IPS-NIHi11 (cell line): Measurements from ENCODE around the gene SPSB3.

Source experiments
- DNase-seq: peaks from one replicate; pipeline ENCODE4 v3.0.0; 2012; ENCODE audit warnings: mixed read lengths, low spot score

The SPSB3 gene

DNA sequence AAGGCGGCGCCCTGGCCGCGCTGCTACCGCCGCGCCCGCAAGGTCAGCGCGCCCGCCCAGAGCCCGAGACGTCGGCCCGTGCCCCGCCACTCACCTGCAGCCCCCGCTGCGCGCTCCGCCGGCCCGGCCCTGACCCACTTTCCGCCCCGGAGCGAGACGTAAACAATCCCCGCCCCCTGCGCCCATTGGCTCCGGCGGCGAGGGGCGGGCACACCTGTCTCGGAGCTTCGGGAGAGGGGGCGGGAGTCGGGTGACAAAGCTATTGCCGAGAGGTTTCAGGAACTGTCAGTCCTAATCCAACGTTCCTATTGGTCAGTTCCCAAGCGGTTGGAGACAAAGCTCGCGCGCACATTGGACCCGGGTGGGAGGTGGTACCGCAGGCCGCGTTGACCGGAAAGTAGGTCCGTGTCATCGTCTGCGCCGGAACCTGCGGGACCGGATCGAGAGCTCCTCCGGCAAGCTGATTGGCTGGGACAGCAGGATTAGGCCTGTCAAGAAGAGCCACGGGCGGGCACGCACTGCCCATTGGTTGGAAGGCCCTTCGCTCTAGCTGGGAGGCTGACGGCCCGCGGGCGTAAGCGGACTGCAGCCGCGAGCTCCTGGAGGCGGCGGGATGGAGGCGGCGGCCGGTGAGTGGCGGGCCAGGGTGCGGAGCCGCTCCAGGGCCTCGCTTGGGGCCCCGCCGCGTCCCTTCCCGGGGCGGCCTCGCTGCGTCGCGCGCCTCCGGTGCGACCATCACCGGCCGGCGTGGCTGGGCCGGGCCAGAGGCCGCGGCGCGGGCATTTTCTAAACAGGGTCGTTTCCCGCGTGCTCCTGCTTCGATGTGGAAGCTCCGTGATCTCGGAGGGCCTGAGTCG, at the start of gene SPSB3, which contains the start of gene NUBP2:
Gene SPSB3 (minus strand): TSS at position 164 of the 857 bp plus-strand sequence. CDS start 1,088 bp downstream, outside the sequence.
Gene NUBP2 (plus strand): TSS at position 553 of the 857 bp plus-strand sequence. CDS start 61 bp downstream, at position 614.
- peak; percentile 97 for DNase-seq

DNA sequence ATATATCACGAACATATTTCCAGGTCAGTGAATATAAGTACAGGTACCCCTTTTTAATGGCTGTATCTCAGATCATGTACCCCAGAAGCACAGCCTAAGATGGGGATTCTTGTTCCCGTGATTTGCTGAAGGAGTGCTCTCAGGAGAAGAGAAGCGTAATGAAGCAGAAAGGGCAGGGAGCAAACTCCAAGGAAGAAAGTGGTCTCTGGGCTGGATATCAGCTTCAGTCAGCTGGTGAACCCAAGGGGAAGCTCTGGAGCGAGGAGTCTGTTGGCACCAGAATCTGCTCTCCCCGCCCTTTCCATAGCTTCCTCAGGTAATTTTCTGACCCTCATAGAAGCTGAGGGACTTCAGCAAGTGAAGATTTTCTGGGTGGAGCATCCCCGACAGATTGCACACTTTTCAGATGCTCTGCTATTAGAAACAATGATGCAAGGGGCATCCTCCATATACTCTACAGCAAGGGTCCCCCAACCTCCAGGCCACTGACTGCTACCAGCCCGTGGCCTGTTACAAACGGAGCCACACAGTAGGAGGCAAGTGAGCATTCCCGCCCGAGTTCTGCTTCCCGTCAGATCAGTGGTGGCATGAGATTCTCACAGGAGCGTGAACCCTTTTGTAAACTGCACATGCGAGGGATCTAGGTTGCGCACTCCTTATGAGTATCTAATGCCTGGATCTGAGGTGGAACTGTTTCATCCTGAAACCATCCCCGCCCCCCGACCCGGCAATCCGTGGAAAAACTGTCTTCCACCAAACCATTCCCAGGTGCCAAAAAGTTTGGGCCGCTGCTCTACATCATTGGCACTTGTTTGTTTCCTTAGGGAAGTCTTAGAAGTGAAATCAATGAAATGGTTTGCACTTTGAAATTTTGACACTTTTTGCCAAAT, 49.1 kb upstream of the SPSB3 start:
- DNase-seq, result no peak

DNA sequence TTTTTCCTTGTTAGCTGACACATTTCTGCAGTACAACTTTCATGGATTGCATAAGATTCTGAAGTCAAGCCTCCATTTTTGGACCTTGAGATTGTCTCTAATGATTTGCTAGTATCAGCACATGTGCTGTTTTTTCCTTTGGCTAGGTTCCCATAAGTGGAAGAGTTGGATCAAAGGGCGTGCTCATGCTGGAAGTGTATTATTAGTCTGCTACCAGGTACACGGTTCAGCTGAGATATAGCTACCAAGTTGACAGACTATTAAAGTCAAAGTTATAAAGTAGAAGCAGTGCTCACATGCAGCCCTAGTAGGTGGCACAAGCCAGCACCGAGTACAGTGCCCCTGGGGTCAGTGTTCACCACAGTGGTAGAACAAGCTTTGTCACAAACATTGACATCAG, 47.8 kb upstream of the SPSB3 start:
- no peak for DNase-seq

DNA sequence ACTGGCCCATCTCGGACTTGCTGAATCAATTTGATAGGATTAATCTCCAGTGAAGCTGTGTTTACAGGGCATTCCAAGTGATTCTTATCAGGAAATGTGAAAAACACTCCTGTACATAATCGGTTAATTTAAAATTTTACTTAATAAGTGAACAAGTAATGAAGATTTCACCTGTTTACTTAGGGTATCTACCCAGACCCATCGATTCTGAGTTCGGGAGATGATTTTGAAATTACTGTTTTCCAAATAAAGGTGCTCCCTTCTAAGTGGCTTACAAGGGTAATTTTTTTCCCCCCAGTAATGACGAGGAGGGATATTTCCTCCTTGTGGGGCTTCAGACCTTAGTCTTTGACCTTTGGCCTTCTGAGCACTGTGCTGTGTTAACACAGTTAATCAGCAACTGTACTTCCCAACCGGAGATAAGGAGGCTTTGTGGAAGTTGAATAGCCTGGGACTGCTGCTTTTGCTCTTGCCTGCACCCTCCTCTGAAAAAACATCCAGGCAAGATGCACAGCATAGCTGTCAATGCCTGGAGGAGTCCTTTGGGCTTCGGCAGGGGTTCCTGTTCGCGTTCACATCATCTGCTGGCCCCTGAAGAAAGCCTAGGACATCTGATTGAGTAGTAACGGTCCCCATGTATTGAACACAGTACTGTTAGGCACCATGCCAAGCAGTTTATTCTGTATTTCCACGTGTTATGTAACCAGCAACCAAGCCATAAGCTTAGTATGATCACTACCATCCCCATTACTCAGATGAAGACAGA, 46.5 kb upstream of the SPSB3 start:
- no peak for DNase-seq

DNA sequence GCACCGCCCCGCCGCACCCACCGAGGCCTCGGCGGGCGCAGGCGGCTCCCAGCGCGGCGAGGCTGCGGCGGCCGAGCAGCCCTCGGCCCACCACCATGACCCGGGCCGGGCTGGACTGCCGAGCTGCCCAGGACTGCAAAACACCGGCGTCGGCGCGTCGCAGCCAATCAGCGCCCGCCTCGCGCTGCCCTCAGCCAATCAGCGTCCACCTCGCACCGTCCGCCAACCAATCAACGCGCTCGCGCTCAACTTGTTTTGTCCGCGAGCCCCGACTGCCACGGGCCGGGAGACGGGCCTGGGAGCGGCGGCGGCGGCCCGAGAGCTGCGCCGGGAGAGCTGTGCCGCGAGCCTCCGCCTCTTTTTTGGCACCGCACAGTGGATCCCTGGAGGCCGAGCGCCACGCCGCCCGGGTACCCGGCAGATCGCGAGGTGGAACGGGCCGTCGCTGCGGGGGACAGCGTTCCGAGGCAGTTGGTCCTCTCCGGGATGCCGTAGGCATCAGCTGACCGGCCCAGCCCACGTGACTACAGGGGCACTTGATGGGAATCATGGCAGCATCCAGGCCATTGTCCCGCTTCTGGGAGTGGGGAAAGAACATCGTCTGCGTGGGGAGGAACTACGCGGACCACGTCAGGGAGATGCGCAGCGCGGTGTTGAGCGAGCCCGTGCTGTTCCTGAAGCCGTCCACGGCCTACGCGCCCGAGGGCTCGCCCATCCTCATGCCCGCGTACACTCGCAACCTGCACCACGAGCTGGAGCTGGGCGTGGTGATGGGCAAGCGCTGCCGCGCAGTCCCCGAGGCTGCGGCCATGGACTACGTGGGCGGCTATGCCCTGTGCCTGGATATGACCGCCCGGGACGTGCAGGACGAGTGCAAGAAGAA, 44.6 kb upstream of the SPSB3 start, which contains the start of the genes FAHD1 and HAGH:
Gene FAHD1 (plus strand): TSS at position 516 of the 883 bp plus-strand sequence. CDS start 33 bp downstream, at position 549.
Gene HAGH (minus strand): TSS at position 135 of the 883 bp plus-strand sequence. CDS start 38 bp downstream, at position 97.
- DNase-seq, result peak; percentile 100

DNA sequence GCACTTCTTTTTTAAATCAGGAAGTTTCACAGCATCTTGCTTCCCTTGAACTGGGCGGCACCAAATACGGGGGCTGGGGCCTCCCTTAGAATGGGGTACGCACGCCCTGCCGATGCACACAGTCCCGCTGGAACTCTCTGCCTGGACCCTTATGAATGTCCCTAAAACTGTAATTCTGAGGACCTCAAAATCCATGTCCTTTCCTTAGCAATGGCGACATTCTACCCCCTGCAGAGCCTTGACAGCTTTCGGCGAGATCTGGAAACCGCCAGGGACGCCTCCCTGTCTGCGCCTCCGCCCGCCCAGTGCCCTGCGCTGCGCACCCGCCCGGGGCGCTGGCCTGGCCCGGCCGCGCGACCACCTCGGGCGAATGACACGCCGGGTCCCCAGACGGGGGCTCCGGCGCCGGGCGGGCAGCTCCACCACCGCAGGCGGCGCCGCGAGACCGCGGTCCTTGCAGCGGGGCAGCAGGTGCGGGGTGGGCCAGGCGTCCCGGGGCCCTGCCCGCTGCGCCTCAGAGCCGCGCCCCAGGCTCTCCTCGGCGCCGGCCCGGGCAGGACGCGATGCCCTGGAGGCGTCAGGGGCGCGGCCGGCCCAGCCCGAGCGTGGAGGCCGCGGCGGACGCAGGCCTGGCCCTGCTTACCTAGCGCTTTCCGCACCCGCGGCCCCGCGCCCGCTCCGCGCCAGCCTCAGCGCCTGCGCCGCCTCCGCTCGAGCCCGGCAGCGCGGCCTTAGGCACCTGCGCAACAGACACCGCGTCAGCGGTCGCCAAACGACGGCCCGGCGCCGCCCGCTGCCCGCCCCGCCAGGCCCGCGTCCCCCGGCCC, 43.7 kb upstream of the SPSB3 start:
- peak; percentile 89 for DNase-seq

DNA sequence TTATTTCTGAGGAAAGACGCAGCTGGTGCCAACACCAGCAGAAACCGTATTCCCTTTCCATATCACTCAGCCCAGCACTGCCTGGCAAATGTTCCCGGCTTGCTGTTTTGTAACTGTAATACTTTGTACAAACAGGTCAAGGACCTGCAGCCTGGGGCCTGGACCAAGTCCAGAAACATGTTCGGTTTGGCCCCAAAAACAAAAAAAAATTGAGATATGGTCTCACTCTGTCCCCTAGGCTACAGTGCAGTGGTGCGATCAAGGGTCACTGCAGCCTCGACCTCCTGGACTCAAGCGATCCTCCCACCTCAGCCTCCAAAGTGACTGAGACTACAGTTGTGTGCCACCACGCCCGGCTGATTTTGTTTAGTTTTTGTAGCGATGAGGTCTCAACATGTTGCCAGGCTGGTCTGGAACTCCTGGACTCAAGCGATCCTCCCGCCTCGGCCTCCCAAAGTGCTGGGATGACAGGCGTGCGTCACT, 43.1 kb upstream of the SPSB3 start:
- no peak for DNase-seq

DNA sequence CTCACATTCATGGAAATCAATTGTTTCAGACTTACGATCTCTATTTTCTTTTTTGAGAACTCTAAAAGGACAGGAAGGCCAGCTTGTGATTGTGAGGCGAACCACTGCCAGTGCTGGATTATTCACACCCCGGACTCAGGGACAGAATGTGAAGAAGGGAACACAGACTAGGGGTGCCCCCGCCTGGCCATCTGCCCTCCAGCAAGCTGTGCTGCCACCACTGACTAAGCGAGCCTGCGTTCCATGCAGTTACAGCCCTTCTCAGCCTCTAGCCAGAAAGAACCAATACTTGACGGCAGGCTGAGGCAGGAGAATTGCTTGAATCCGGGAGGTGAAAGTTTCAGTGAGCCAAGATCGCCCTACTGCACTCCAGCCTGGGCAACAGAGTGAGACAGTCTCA, 41.5 kb upstream of the SPSB3 start:
- DNase-seq, result peak; percentile 49

DNA sequence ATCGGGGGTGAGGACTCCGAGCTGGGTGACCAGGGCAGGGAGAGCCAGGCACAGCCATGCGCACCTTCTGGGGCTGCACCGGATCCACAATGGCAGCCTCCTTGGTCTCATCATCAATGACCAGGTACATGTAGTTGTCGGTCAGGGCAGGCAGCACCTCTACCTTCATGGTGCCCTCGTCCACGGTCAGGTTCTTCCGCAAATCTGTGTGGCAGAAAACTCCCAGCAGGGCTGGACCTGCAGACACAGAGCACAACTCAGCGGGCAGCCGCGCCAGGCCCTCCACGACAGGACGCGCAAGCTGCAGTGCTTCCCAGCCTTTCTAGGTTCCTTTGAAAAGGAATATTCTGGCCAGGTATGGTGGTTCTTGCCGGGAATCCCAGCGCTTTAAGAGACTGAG, 40.4 kb upstream of the SPSB3 start:
- DNase-seq, result no peak

DNA sequence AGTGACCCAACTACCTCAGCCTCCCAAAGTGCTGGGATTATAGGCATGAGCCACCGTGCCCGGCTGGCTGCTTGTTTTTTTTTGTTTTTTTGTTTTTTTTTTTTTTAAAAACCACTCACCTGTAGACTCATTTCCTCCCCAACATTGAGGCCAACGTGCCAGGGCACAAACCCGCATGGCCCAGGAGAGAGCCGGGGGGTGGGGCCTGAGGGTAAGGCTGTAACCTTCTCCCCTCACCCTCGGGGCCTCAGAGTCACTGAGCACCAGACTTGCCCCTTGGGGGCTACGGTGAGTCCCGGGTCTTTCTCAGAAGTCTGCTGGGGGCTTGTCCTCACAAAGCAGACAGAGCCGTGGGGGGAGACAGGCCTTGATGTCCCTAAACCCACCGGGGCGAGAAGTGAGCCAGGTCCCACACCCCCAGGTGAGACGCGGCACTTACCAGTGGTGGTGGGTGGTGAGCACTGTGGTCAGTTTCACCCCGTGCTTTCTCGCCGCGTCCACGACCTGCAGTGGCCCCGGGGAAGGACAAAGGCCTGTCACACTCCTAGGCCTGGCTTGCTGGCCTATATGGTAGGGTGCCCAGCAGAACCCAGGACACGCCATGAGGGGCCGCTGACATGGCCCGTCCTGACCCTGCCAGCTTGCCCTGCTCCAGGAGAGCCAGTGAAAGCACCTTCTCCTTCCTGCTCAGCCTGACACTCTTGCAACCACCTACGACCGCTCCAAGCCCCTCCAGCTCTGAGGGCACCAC, 39.7 kb upstream of the SPSB3 start:
- DNase-seq, result no peak

DNA sequence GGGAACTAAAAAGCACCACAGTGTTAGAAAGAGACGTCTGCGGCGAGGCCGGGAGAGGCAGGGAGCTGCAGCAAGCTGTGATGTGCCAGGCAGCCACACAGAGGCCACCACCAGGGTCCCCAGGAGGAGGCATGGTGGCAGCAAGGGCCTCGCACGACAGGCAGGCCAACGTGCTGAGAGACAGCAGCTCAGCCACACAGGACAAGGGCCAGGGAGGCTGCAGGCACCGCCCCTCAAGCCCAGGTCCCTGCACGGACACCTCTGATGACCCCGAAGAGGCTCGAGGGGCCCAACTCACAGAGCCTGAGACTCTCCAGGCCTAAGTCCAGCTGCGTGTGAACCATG, 38.5 kb upstream of the SPSB3 start:
- no peak for DNase-seq

DNA sequence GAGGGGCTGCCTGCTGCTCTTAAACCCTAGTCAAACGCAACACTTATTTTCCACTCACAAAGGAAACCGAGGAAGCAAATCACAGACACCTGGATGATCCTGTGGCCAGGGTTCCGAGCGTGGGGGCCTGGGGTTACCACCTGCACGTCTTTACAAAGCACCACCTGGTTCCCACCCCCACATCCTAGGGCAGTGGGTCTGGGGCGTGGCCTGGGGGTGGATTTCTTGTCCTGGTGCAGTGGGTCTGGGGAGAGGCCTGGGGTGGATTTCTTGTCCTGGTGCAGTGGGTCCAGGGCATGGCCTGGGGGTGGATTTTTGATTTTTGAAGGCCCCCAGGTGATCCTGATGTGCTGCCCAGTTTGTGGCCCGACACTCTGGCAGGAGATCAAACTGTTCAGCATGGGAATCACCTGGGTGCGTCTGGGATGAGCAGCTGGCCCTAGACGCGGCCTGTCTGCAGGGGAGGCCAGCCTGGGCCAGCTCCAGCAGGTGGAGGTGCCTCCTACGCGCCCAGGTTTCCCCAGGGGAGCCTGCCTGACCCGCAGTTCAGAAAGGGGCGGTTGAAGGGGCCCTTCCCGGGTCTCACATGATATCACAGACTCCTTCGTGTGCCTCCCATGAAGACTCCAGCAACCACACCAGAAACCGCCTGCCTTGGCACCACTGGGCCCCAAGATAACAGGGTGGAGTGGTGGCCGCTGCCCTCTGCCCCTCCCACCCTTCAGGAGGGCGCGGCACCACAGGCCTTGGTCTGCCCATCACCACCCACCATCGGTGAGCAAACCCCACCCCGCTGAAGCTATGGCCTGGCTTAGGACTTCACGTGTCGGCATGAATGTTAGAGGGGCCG, 38.0 kb upstream of the SPSB3 start:
- no peak for DNase-seq

DNA sequence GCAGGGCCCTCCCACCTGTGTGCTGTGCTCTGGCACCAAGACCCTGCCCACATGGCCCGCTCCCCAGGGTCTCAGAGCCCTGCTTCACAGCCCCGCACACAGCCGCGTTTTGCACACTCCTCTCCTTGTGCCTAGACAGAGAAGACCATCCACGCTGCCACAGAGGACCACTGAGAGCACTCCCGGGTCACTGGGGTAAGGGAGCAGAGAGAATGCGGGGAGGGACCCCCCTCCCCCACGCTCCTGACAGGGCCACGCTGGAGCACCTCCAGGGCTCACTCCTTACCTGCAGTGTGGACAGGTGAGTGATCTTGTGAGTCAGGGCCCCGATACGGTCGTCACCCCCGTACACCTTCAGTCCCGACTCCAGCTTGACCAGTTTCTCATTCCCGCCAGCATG, 37.2 kb upstream of the SPSB3 start:
- DNase-seq, result no peak

DNA sequence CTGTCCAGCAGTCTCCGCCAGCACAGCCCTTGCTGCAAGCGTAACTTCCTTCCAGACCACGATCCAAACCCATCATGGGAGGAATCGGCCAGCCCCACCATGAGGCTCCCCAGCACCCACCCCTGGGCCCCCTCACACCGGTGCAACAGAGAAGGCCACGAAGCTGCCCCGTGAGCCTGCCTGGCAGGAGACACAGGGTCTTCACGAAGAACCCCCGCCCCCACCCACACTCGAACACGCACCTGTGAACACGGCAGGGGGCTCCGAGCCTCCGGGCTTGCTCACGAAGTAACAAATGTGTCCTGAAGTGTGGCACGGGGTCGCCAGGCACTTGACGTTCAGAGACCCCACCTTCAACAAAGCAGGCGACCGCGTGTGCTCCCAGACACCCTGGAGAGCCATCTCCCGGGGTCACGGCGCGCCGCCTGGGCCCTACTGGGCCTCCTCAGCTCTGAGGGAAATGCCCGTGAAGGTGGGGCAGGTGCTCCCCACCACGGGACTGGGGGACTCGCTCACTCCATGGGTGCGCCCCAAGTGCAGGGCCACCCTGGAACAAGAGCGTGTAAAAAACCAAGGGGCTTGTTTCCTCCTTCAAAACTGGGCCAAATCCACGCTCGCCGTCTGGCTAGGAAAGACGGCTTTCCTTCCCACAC, 36.6 kb upstream of the SPSB3 start:
- no peak for DNase-seq

DNA sequence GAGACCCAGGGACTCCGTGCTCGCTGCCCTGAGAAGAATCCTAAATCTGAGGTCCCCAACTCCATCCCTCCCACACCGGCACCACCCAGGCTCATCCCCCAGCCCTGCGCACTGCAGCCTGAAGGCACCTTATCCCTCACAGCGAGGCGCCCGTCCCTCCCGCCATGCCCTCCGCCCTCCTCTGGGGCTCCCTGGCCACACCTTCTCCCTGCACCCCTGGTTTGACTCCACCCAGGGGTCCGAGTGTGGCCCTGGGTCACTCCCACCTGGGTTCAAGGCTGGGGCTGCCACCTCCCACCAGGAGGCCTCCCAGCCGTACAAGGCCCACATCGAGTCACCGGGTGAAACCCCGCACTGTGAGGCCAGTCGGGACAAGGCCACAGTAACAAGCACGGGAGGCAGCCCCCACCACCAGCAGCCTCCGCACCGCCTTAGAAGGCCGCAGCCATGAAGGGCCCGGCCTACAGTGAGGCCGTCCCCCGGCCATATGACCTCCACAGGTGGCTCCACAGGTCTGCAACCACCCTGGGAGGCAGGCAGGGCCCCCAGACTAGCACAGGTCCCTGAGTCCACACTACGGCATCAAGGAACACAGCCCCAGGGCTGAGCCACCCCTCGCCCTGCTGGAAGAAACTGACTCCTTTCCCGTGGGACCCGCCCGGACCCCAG, 36.0 kb upstream of the SPSB3 start:
- DNase-seq, result no peak

DNA sequence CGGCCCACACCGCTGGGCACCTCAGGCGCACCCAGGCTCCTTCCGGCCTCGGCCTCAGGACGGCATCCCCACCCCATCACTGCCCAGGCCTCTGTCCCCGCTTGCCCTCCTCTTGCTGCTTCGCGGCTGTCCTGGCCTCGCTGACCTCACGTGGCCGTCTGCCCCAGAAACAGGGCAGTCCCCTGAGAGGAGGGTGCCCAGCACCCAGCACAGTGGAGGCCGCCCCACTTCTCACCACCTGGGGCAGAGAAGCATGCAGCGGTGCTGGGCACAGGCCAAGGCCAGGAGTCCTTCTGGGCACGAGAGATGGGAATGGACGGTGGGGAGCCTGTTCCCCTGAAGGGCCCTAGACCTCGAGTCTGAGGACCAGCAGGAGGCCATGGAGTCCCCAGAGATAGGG, 35.3 kb upstream of the SPSB3 start:
- DNase-seq, result no peak

DNA sequence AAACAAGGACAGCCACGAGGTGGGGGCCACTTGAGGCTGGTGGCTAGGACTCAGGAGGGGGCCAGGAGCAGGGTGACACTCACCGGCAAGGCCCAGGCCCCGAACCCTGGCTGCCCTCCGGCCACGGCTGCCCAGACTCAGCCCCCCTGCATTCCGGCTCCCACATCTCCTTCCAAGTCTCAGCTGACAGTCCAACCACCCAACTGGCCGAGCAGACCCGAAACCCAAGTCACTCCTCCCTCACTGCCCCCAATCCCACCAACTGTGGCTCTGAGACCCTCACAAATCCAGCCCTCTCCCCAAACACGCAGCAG, 34.9 kb upstream of the SPSB3 start:
- no peak for DNase-seq
